B cell (primary cell): ENCODE results near the gene PSPC1. TPM values are rescaled to one million over a fixed set of nuclear protein-coding genes. Genes with fewer than 3 reads are reported as not detected.
"Not testable (repeated sequence)": the region's sequence is repeated elsewhere in the genome, so short reads cannot be mapped to it uniquely, and the experiment has no call there.

Experiments
- ATAC-seq: fragments of 200-7000 bp; cut with Tn5 transposase; one replicate; pipeline ENCODE4 v1.10.0; 2021; ENCODE audit warnings: low read depth, mild to moderate bottlenecking, moderate number of reproducible peaks, moderate library complexity
- CTCF ChIA-PET: fragments of 350-600 bp; sonication (Branson Sonifier 250); formaldehyde crosslinking; loops from one replicate; lab custom pipeline; 2021; ENCODE audit warnings: antibody characterized with exemption, inconsistent platforms; lab: Charles Lee
- POLR2A ChIA-PET: fragments of 350-600 bp; sonication (Branson Sonifier 250); formaldehyde crosslinking; loops from one replicate; lab custom pipeline; 2021; ENCODE audit warnings: antibody characterized with exemption; lab: Charles Lee
- DNase-seq: peaks from one replicate; pipeline ENCODE4 v3.0.0; 2013
- H2AFZ ChIP-seq: 2 replicates; pipeline ENCODE4 v1.6.1; 2012; ENCODE audit warnings: mild to moderate bottlenecking, low read depth, low read length; ENCODE audit not compliant: insufficient read depth, poor library complexity, severe bottlenecking
- H3K27ac ChIP-seq, 2 donors: 1 replicate in 1 of 2; 2 replicates in 1 of 2; pipeline ENCODE4 v1.5.1; 2012 to 2013; ENCODE audit warnings: low read length in 2 of 2, mild to moderate bottlenecking in 2 of 2, moderate library complexity in 1 of 2
- H3K27me3 ChIP-seq, 4 experiments: fragments of 200-600 bp in 1 of 4; sonication (generic) in 1 of 4; replicated peaks in 1 of 4; 1 replicate in 2 of 4; 2 replicates in 2 of 4; pipeline versions ENCODE4 v1.6.1 to v1.7.0; 2013 to 2016; ENCODE audit warnings: low read length in 3 of 4, mild to moderate bottlenecking in 2 of 4, mixed read lengths in 1 of 4, moderate library complexity in 1 of 4; ENCODE audit not compliant: insufficient read depth in 4 of 4, control insufficient read depth in 3 of 4; ENCODE audit errors: control extremely low read depth in 1 of 4
- H3K36me3 ChIP-seq, 2 experiments: replicated peaks in 1 of 2; 1 replicate in 1 of 2; 2 replicates in 1 of 2; pipeline versions ENCODE4 v1.6.1 to v1.7.1; 2013; ENCODE audit warnings: low read length in 1 of 2; ENCODE audit not compliant: insufficient read depth in 2 of 2, control insufficient read depth in 1 of 2; ENCODE audit errors: control extremely low read depth in 1 of 2, extremely low read depth in 1 of 2
- H3K4me1 ChIP-seq, 2 donors: fragments of 200-600 bp in 1 of 2; sonication (generic) in 1 of 2; 1 replicate in 1 of 2; 2 replicates in 1 of 2; pipeline versions ENCODE4 v1.5.1 to v1.6.1; 2013 to 2017; ENCODE audit warnings: low read length in 2 of 2; ENCODE audit not compliant: control insufficient read depth in 2 of 2, insufficient read depth in 2 of 2
- H3K4me2 ChIP-seq: replicated peaks from 2 replicates; pipeline ENCODE3; 2012; ENCODE audit warnings: mild to moderate bottlenecking, low read depth, low read length; ENCODE audit not compliant: poor library complexity, severe bottlenecking
- H3K4me3 ChIP-seq, 5 experiments: fragments of 200-600 bp in 1 of 5; sonication (generic) in 1 of 5; 1 replicate in 3 of 5; 2 replicates in 2 of 5; pipeline versions ENCODE4 v1.5.1 to v1.7.0; 2011 to 2016; ENCODE audit warnings: low read length in 4 of 5, mild to moderate bottlenecking in 4 of 5, low read depth in 2 of 5, control low read depth in 1 of 5, moderate library complexity in 1 of 5; ENCODE audit not compliant: insufficient read depth in 1 of 5; ENCODE audit errors: control extremely low read depth in 1 of 5, extremely low read depth in 1 of 5
- H3K79me2 ChIP-seq: fragments of 200-600 bp; sonication (generic); one replicate; pipeline ENCODE4 v1.6.0; 2016; ENCODE audit warnings: low read length; ENCODE audit not compliant: control insufficient read depth, insufficient read depth
- H3K9ac ChIP-seq: fragments of 200-600 bp; sonication (generic); 2 replicates; pipeline ENCODE4 v1.6.1; 2017; ENCODE audit warnings: mild to moderate bottlenecking, low read length, moderate library complexity
- H3K9me3 ChIP-seq, 3 donors: one replicate each; pipeline versions ENCODE4 v1.6.1 to v1.7.1; 2013; ENCODE audit warnings: low read length in 2 of 3; ENCODE audit not compliant: control insufficient read depth in 2 of 3, insufficient read depth in 1 of 3; ENCODE audit errors: control extremely low read depth in 1 of 3
- H4K20me1 ChIP-seq: 2 replicates; pipeline ENCODE4 v1.6.0; 2012; ENCODE audit warnings: mild to moderate bottlenecking, low read length; ENCODE audit not compliant: insufficient read depth, control insufficient read depth, poor library complexity, severe bottlenecking
- H3K27ac Mint-ChIP-seq: one replicate; pipeline ENCODE4 v1.8.0; 2021; ENCODE audit warnings: mixed read lengths
- H3K27me3 Mint-ChIP-seq: one replicate; pipeline ENCODE4 v1.8.0; 2021; ENCODE audit warnings: mixed read lengths
- H3K4me1 Mint-ChIP-seq: one replicate; pipeline ENCODE4 v1.8.0; 2021; ENCODE audit warnings: mixed read lengths
- H3K4me3 Mint-ChIP-seq: one replicate; pipeline ENCODE4 v1.8.0; 2021; ENCODE audit warnings: mixed read lengths
- H3K9me3 Mint-ChIP-seq: one replicate; pipeline ENCODE4 v1.8.0; 2022; ENCODE audit warnings: mixed read lengths; ENCODE audit not compliant: insufficient read depth
- WGBS: methylation state at CpG from one replicate; pipeline ENCODE4 v1.1.5; 2013; ENCODE audit warnings: missing lambda C conversion rate; ENCODE audit not compliant: insufficient coverage; 5-methylcytosine and 5-hydroxymethylcytosine counted together
- intact Hi-C: fragments of 100-400 bp; cut with micrococcal nuclease; formaldehyde crosslinking; loops from one replicate; pipeline ENCODE4 v1.10.0; 2022
- polyA plus RNA-seq: library from polyadenylated mRNA; depleted of rRNA; stranded (reverse); fragments of >200 nt; gene quantifications from 2 replicates; pipeline ENCODE4 v1.2.3, GENCODE V29; 2012
- total RNA-seq, 2 donors: library from RNA; stranded (reverse); fragments of 120-200 nt in 1 of 2; gene quantifications; 1 replicate in 1 of 2; 2 replicates in 1 of 2; pipeline versions ENCODE4 v1.2.3 to v1.2.4, GENCODE V29; 2013 to 2022

PSPC1 gene
- total and polyA plus RNA-seq, 2 donors (not counting 1 experiment from before 2014, with no cell fraction given): 55.3 to 121 TPM

DNA sequence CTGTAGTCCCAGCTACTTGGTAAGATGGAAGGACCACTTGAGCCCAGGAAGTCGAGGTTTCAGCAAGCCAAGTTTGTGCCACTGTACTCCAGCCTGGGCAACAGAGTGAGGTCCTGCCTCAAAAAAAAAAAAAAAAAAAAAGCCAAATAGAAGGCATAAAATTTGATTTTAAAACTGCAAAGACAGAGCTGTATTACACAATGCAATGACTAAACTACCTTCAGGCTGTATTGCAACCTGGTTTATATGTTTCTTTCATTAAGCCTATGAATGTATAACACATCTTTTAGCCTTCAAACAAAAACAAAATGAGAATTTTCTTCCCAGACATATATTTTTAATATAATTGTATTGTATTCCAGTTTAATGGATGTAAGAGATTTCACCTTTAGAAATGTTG, 73.7 kb downstream of the PSPC1 start:
- not testable (repeated sequence) for H3K36me3 ChIP-seq

DNA sequence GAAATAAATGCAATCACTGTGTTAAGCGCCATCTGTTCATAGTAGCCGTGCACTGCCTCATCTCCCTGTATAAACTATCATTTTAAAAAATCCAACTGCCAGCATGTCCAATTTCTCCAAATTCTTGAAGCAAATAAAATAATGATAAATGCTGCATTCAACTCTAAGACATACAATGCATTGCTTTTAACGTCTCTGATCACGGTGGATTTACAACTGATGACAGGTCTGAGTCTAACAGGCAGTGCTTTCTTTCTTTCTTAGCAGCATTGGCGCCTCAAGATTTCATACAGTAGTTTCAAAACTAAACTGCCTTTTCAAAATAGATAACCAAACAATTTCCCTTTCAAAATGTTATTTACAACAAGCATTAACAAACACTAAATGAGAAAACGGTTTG, 78.5 kb downstream of the PSPC1 start:
- H3K4me3 ChIP-seq, CTCF ChIA-PET, H3K27me3 Mint-ChIP-seq, H3K27me3 ChIP-seq, ATAC-seq, H3K27ac ChIP-seq, H3K4me3 Mint-ChIP-seq, POLR2A ChIA-PET, H3K9me3 ChIP-seq, H3K27ac Mint-ChIP-seq, H3K4me1 ChIP-seq, DNase-seq, H3K79me2 ChIP-seq, H3K9me3 Mint-ChIP-seq, H3K4me1 Mint-ChIP-seq, intact Hi-C loops, H3K4me2 ChIP-seq, H3K9ac ChIP-seq, H3K36me3 ChIP-seq, H2AFZ ChIP-seq, H4K20me1 ChIP-seq: not testable (repeated sequence)
- 85% methylated on average over 3 of the region's 6 CpGs for WGBS

More for the DNA sequence above, 73.7 kb downstream of the PSPC1 start:
- intact Hi-C loops, CTCF ChIA-PET, H3K4me3 ChIP-seq, H3K9me3 ChIP-seq, H3K27me3 ChIP-seq, H2AFZ ChIP-seq, H3K4me2 ChIP-seq, H3K4me1 ChIP-seq, H4K20me1 ChIP-seq, H3K4me3 Mint-ChIP-seq, H3K27me3 Mint-ChIP-seq, H3K9me3 Mint-ChIP-seq, H3K79me2 ChIP-seq, DNase-seq, H3K4me1 Mint-ChIP-seq, H3K27ac Mint-ChIP-seq, H3K9ac ChIP-seq, H3K27ac ChIP-seq, ATAC-seq, POLR2A ChIA-PET: not testable (repeated sequence)
- 100% methylated on average over 1 of the region's 1 CpG for WGBS

DNA sequence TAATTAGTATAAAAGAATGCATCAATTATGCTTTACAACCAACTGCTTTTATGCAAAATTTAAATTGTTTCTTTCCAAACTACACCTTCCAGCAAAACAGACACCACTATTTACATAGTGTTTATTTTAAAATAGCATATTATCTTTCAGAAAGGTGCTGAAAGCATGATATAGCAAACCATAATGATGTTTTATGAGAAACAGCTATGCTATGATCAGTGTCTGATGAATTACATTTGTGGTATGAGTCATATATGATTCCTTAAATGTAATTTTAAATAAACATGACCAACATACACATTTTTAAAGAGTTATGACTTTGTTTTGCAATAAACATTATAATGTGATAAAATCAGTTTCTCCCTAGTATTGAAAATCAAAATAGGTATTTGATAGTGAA, 81.1 kb downstream of the PSPC1 start:
- H3K79me2 ChIP-seq, POLR2A ChIA-PET, H3K9me3 ChIP-seq, H3K4me2 ChIP-seq, H3K9me3 Mint-ChIP-seq, H3K27ac Mint-ChIP-seq, H3K4me3 Mint-ChIP-seq, H3K4me3 ChIP-seq, CTCF ChIA-PET, H3K27me3 ChIP-seq, H3K27me3 Mint-ChIP-seq, H4K20me1 ChIP-seq, ATAC-seq, intact Hi-C loops, H3K4me1 ChIP-seq, H2AFZ ChIP-seq, H3K9ac ChIP-seq, H3K4me1 Mint-ChIP-seq, H3K27ac ChIP-seq, H3K36me3 ChIP-seq, DNase-seq: not testable (repeated sequence)

DNA sequence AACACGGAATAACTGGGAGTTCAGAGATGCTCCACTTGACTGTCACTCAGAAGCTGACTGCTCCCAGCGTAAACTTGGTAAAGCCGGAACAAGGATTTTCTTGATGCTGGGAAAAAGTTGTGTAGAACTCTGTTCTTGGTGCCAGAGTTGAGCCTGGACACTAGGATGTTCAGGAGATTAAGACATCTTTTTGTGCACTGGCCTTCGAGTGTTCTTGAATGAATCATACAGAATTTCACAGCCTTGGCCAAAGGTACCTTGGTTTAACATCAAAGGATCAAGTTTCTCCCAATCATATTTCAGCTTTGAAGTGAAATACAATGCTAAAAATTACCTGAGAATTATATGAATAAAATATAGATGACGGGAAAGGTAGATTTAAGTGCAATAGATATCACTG, 81.8 kb downstream of the PSPC1 start:
- ATAC-seq: not testable (repeated sequence)

More for the DNA sequence above, 81.8 kb downstream of the PSPC1 start:
- CTCF ChIA-PET, POLR2A ChIA-PET, H2AFZ ChIP-seq, H3K79me2 ChIP-seq, H3K4me3 ChIP-seq, H3K27me3 Mint-ChIP-seq, H3K36me3 ChIP-seq, H3K4me3 Mint-ChIP-seq, H3K4me1 ChIP-seq, H3K27ac ChIP-seq, H3K9me3 ChIP-seq, H3K27ac Mint-ChIP-seq, intact Hi-C loops, H3K9ac ChIP-seq, H3K9me3 Mint-ChIP-seq, H4K20me1 ChIP-seq, H3K4me1 Mint-ChIP-seq, H3K27me3 ChIP-seq, H3K4me2 ChIP-seq, DNase-seq: not testable (repeated sequence)
- 60% methylated on average over 1 of the region's 5 CpGs for WGBS
